Lower leg skin (tissue), 3 donors: ENCODE results near the gene TBC1D13.

Experiments used
- POLR2A ChIP-seq, 2 donors: fragments of 450-650 bp; IDR thresholded peaks; one replicate each; pipeline ENCODE4 v1.6.1; 2016 to 2017; ENCODE audit warnings: antibody characterized with exemption in 2 of 2, mild to moderate bottlenecking in 1 of 2, moderate library complexity in 1 of 2
- TF ChIP-seq, protein P1 (sequence below), 3 donors: fragments of 450-650 bp; IDR thresholded peaks; one replicate each; pipeline ENCODE4 v1.5.1; 2016; ENCODE audit warnings: antibody characterized with exemption in 3 of 3, mild to moderate bottlenecking in 3 of 3, moderate library complexity in 2 of 3

DNA sequence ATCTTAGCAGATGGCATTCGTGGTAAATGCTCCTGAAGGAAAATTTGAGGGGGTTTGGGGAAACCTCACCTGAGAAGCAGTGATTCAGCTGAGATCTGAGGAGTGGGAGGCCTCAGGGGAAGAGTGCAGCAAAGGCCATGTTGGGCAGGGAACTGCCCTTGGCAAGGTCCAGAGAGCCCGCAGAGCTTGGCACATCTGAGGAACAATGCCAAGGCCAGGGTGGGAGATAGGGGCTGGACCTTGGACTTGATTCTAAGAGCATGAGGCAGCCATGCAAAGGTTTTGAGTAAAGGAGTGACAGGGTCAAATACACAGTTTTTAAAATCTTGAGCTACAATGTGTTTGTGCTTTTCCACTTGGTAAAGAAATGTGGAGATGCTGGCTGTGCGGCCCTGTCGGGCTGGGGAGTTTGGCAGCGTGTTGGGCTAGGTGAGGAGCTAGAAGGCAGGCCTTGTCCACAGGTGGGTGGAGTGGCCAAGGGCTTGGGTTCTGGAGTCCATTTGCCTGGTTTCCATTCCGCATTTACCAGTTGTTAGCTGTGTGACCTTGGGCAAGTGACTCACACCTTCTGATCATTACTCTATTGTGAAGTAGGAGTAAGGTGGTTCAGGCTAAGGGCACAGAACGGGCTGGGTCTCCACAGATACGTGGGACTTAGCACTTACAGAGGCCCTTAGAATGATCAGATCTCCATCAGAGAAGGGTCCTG is 6.1 kb downstream of the TBC1D13 start:
- TF ChIP-seq, protein P1, sequence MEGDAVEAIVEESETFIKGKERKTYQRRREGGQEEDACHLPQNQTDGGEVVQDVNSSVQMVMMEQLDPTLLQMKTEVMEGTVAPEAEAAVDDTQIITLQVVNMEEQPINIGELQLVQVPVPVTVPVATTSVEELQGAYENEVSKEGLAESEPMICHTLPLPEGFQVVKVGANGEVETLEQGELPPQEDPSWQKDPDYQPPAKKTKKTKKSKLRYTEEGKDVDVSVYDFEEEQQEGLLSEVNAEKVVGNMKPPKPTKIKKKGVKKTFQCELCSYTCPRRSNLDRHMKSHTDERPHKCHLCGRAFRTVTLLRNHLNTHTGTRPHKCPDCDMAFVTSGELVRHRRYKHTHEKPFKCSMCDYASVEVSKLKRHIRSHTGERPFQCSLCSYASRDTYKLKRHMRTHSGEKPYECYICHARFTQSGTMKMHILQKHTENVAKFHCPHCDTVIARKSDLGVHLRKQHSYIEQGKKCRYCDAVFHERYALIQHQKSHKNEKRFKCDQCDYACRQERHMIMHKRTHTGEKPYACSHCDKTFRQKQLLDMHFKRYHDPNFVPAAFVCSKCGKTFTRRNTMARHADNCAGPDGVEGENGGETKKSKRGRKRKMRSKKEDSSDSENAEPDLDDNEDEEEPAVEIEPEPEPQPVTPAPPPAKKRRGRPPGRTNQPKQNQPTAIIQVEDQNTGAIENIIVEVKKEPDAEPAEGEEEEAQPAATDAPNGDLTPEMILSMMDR (IDR thresholded peaks at IDR 0.05) = no peak
- no peak for TF ChIP-seq POLR2A (IDR thresholded peaks at IDR 0.05)
